Measurements from ENCODE around the gene WNT5A.

DNA sequence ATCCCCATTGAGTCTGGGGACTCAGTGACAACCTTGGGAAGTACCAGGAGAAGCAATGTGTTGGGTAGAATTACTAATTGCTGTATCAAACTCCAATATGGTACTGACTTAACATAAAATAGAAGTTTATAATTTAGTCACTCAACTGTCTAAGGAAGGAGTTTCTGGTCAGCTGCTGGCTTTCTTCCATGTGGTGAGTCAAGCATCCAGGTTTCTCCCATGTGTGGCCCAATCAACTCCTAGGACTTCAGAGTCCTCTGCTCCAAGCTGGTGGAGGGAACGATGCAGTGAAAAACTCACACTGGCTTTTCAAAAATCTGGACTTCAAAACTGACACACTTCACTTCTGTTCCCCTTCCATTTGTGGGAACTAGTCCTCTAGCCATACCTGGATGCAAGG lies 25.2 kb downstream of the WNT5A start:
- TF ChIP-seq, protein P1, sequence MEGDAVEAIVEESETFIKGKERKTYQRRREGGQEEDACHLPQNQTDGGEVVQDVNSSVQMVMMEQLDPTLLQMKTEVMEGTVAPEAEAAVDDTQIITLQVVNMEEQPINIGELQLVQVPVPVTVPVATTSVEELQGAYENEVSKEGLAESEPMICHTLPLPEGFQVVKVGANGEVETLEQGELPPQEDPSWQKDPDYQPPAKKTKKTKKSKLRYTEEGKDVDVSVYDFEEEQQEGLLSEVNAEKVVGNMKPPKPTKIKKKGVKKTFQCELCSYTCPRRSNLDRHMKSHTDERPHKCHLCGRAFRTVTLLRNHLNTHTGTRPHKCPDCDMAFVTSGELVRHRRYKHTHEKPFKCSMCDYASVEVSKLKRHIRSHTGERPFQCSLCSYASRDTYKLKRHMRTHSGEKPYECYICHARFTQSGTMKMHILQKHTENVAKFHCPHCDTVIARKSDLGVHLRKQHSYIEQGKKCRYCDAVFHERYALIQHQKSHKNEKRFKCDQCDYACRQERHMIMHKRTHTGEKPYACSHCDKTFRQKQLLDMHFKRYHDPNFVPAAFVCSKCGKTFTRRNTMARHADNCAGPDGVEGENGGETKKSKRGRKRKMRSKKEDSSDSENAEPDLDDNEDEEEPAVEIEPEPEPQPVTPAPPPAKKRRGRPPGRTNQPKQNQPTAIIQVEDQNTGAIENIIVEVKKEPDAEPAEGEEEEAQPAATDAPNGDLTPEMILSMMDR (IDR thresholded peaks at IDR 0.05; ENCODE audit: insufficient read depth, low read depth, low read length) = no peak
- TF ChIP-seq EZH2 (IDR thresholded peaks at IDR 0.05; ENCODE audit: insufficient read depth, low read length) = no peak

Data from astrocyte (in vitro differentiated cells and primary cell).